Stimulated activated CD4-positive, alpha-beta T cell treated with anti-CD3 and anti-CD28 coated beads, TNF-alpha, amount 100 ng/mL, for 24 hours (primary cell): ENCODE results near the gene NBPF4.
"Not testable (repeated sequence)": the region's sequence is repeated elsewhere in the genome, so short reads cannot be mapped to it uniquely, and the experiment has no call there.

Experiments
- DNase-seq, 3 experiments: peaks; one replicate each; pipeline ENCODE4 v3.0.0-alpha.2; 2020; ENCODE audit warnings: low read depth in 3 of 3

Gene NBPF4

GRCh38 chr1:108214641-108215465 is 29.0 kb downstream of the NBPF4 start:
- DNase-seq = not testable (repeated sequence)

DNA sequence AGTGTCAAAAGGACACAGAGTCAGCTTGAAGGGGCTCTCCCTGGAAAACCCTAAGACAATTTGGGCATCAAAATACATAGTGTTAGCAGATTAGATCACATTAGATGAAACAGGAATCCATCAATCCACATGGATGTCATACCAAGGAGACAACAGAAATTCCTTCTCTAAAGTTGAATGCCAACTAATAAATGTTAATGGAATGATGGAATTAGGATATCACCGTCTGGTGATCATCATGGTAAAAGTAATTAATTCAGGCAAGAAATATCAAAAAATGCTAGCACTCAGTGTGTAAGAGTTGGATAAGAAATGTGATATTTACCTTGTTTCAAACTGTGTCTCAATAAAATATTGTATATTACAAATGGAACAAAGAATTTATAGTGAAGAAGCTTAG is 32.9 kb downstream of the NBPF4 start:
- no peak for DNase-seq

DNA sequence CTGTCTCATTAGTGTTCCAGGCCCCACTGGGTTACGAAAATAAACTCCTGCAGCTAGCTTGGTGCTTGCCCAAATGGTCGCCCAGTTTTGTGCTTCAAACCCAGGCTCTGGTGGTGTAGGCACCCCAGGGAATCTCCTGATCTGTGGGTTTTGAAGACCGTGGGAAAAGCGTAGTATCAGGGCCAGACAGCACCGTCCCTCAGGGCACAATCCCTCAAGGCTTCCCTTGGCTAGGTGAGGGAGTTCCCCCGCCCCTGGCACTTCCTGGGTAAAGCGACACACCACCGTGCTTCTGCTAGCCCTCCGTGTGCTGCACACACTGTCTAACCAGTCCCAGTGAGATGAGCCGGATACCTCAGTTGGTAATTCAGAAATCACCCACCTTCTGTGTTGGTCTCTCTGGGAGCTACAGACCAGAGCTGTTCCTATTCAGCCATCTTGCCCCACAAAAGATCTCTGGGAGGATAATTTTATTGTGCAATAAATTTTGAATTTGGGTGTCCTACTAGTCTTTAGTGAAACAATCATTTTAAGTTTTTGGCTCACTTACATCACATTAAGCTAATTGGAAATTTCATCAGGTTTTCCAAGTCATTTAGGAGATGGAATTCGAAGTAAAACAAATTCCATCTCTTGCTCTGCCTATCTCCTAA is 34.3 kb downstream of the NBPF4 start:
- DNase-seq = peak in 1 of 3 experiments; percentile 3

GRCh38 chr1:108208724-108209446 is 35.0 kb downstream of the NBPF4 start:
- no peak for DNase-seq

- DNase-seq = not testable (repeated sequence)
These were observed 40.3 kb downstream of the NBPF4 start for GRCh38 chr1:108203582-108203981.

- DNase-seq = no peak
These were observed 42.2 kb downstream of the NBPF4 start for GRCh38 chr1:108201687-108202086.

- DNase-seq = peak in 1 of 3 experiments; percentile 30
These were observed 43.2 kb downstream of the NBPF4 start for GRCh38 chr1:108200687-108201051.

DNA sequence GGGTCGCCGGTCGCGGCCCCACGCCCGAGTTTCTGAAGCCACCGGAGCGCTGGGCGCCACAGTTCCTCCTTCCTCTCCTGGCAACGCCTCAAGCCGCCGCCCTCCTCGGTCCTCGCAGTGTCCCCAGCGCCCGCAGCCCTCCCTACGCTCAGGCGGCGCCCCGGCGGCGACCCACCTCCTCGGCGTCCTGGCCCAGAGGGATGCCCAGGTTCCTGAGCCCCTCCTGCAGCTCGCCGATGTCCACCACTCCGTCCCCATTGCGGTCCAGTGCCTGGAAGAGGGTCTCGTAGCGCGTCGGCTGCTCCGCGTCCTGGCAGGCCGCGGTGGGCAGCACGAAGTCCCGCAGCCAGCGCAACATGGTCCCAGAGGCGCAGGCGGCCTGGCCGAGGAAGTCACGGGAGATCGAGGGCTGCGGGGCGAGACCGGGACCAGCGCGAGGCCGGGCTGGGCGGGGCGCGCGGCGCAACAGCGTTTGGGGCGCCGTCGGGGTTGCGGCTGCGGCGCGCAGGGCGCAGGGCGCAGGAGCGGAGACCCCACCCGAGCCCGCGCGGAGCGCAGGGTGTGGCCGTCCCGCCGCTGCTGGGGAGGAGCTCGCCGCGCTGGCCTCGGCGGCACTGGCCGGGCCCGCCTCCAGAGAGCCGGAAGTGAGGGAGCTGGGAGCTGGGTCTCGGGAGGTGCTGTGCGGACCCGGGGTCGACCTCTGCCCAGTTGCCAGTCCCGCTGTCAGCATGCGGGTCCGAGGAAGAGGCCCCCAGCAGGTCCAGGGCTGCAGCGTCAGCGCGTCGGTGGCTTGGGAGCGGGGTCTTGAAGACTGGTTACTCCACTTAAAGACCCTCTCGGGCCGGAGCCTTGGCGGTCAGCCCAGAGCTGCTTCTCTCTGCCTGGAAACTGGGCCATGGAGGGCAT is 43.8 kb downstream of the NBPF4 start, which contains the start of gene SLC25A24:
TSS of gene SLC25A24 (minus strand) at position 563 of the 906 bp plus-strand sequence. CDS start at position 358, 205 bp downstream.
- DNase-seq = peak; percentile 33 to 76 (median 51)

GRCh38 chr1:108199201-108199691 is 44.6 kb downstream of the NBPF4 start:
- no peak for DNase-seq

DNA sequence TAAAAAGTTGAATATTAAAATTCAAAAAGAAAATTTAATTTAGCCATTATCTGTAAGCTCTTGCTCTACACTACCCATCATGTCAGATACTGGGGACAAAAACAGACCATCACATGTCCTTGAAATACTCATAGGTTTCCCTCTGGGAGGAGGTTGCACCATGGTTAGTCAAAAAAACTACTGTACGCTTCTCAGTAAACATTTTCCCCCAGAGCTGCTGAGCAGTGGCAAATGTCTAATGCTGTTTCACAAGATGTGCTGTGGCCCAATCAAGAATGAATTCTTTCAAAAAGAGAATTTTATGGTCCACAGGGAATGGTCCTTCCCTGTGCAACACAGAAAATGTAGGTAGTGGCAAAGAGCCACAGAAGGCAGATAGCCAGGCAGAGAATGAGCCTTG is 49.8 kb downstream of the NBPF4 start:
- no peak for DNase-seq

GRCh38 chr1:108193333-108193732 is 50.5 kb downstream of the NBPF4 start:
- no peak for DNase-seq

GRCh38 chr1:108192581-108192980 is 51.3 kb downstream of the NBPF4 start:
- DNase-seq = no peak

GRCh38 chr1:108190686-108191416 is 53.0 kb downstream of the NBPF4 start:
- no peak for DNase-seq

DNA sequence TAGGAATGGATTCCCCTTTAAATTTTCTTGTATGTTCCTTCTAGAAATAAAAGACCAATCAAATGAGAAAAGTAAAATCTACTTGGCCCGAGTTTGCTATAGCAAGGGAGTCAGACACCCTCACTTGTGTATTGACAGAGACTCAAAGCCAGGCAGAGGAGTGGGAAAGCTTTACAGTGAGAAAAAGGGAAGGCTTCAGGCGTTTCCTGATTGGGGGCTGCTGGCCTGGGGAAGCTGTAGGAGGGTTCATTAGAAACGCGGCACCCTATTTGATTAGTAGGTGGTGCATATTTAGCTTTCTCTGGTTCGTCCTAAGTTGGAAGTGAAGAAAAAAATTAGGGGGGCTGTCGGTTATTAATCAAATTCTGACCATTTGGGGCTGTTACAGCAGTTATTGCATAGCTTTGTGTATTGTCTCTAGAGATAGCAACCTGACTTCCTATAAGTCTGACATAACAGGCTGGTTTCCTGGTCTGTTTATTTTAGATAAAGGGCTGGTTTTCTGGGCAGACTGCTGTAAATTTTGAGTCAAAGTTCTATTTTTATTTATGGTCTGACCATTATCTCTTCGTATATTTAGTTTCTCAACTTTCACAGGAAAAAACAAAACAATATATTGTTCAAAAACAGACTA is 53.8 kb downstream of the NBPF4 start:
- DNase-seq = no peak

- DNase-seq = no peak
These were observed 55.1 kb downstream of the NBPF4 start for GRCh38 chr1:108188801-108189200.

GRCh38 chr1:108182959-108183700 is 60.7 kb downstream of the NBPF4 start:
- DNase-seq = no peak

DNA sequence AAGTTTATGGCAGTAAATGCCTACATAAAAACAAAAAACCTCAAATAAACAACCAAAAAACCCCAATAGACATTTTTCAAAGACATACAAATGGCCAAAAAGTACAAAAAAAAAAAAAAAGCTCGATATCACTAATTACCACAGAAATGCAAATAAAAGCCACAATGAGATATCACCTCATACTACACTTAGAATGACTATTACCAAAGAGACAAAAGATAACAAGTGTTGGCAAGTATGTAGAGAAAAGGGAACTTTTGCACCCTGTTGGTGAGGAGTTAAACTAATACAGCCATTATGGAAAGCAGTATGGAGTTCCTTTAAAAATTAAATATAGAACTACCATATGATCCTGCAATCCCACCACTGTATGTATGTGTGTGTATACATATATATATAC is 64.9 kb downstream of the NBPF4 start:
- no peak for DNase-seq
